H1 (cell line): ENCODE results near the gene GCH1. TPM values are rescaled to one million over a fixed set of nuclear protein-coding genes. Genes with fewer than 3 reads are reported as not detected.

Experiments used
- CTCF ChIA-PET: fragments of 300-600 bp; sonication (Branson Sonifier 250); formaldehyde crosslinking; loops from one replicate; lab custom pipeline; 2021; ENCODE audit not compliant: partially characterized antibody; lab: Charles Lee
- POLR2A ChIA-PET: fragments of 300-600 bp; sonication (Branson Sonifier 250); formaldehyde crosslinking; loops from one replicate; lab custom pipeline; 2021; ENCODE audit warnings: inconsistent platforms; ENCODE audit not compliant: partially characterized antibody; lab: Charles Lee
- DNase-seq, 2 experiments: peaks; one replicate each; pipeline versions ENCODE4 v3.0.0 to v3.0.0-alpha.2; 2010 to 2022; ENCODE audit warnings: low spot score in 2 of 2, low read depth in 1 of 2, mixed read lengths in 1 of 2
- FAIRE-seq: peaks from 2 replicates; lab custom pipeline; 2011; peaks lifted over from hg19 to GRCh38; lab: Jason Lieb, UNC
- H2AFZ ChIP-seq: 2 replicates; pipeline ENCODE4 v1.8.1; 2012; ENCODE audit warnings: low read length, inconsistent platforms
- H2AK5ac ChIP-seq: 2 replicates; pipeline ENCODE4 v1.6.1; 2013; ENCODE audit warnings: low read depth, low read length
- H2BK120ac ChIP-seq: replicated peaks from 2 replicates; pipeline ENCODE3; 2013; ENCODE audit warnings: low read depth, low read length, inconsistent platforms
- H2BK12ac ChIP-seq: 2 replicates; pipeline ENCODE4 v1.6.1; 2013; ENCODE audit warnings: low read depth, low read length
- H2BK15ac ChIP-seq: 2 replicates; pipeline ENCODE4 v1.6.1; 2013; ENCODE audit warnings: low read length
- H2BK20ac ChIP-seq: 2 replicates; pipeline ENCODE4 v1.6.1; 2013; ENCODE audit warnings: low read length
- H2BK5ac ChIP-seq: 2 replicates; pipeline ENCODE4 v1.6.1; 2013; ENCODE audit warnings: low read depth, low read length
- H3K14ac ChIP-seq: 2 replicates; pipeline ENCODE4 v1.6.1; 2013; ENCODE audit warnings: inconsistent platforms; ENCODE audit not compliant: insufficient read length
- H3K18ac ChIP-seq: 2 replicates; pipeline ENCODE4 v1.6.1; 2013; ENCODE audit warnings: low read length; ENCODE audit errors: extremely low read depth
- H3K23ac ChIP-seq: 2 replicates; pipeline ENCODE4 v1.6.1; 2013; ENCODE audit warnings: inconsistent platforms; ENCODE audit not compliant: insufficient read length
- H3K23me2 ChIP-seq: 2 replicates; pipeline ENCODE4 v1.6.1; 2013; ENCODE audit warnings: low read depth, low read length
- H3K27ac ChIP-seq: 2 replicates; pipeline ENCODE4 v1.6.1; 2011; ENCODE audit warnings: low read depth, low read length, inconsistent platforms
- H3K27me3 ChIP-seq, 4 experiments: replicated peaks in 1 of 4; 1 replicate in 1 of 4; 2 replicates in 3 of 4; pipeline versions ENCODE4 v1.6.1 to v1.8.1; 2011 to 2013; ENCODE audit warnings: low read length in 3 of 4, mild to moderate bottlenecking in 3 of 4, inconsistent platforms in 2 of 4, mixed read lengths in 2 of 4, moderate library complexity in 1 of 4; ENCODE audit not compliant: control insufficient read depth in 3 of 4, insufficient read depth in 3 of 4; ENCODE audit errors: extremely low read depth in 1 of 4
- H3K36me3 ChIP-seq, 4 experiments: 2 replicates each; pipeline versions ENCODE4 v1.6.1 to v1.8.1; 2011 to 2013; ENCODE audit warnings: mild to moderate bottlenecking in 4 of 4, low read length in 3 of 4, moderate library complexity in 2 of 4, control low read depth in 1 of 4, inconsistent platforms in 1 of 4; ENCODE audit not compliant: insufficient read depth in 4 of 4, control insufficient read depth in 2 of 4
- H3K4ac ChIP-seq: replicated peaks from 2 replicates; pipeline ENCODE3; 2013; ENCODE audit warnings: low read length, low read depth, mixed read lengths, inconsistent platforms; ENCODE audit not compliant: insufficient read length
- H3K4me1 ChIP-seq, 4 experiments: replicated peaks in 1 of 4; 1 replicate in 1 of 4; 2 replicates in 3 of 4; pipeline versions ENCODE4 v1.6.1 to v1.8.1; 2011 to 2013; ENCODE audit warnings: low read length in 3 of 4, inconsistent platforms in 2 of 4, mixed read lengths in 1 of 4; ENCODE audit not compliant: insufficient read depth in 4 of 4, control insufficient read depth in 3 of 4
- H3K4me2 ChIP-seq, 2 experiments: 2 replicates each; pipeline versions ENCODE4 v1.6.1 to v1.8.1; 2011 to 2013; ENCODE audit warnings: low read depth in 2 of 2, low read length in 2 of 2, control low read depth in 1 of 2, inconsistent platforms in 1 of 2, mild to moderate bottlenecking in 1 of 2; ENCODE audit not compliant: insufficient read depth in 1 of 2
- H3K4me3 ChIP-seq, 4 experiments: fragments of 200-600, 300-600 bp in 1 of 4; sonication (generic), shearing (Covaris generic), sonication (Bioruptor Twin) in 1 of 4; 2 replicates each; pipeline versions ENCODE4 v1.5.1 to v1.8.1; 2011 to 2016; ENCODE audit warnings: low read length in 4 of 4, low read depth in 3 of 4, control low read depth in 2 of 4, inconsistent platforms in 2 of 4, mild to moderate bottlenecking in 2 of 4, mixed read lengths in 1 of 4, moderate library complexity in 1 of 4; ENCODE audit not compliant: insufficient read depth in 2 of 4; ENCODE audit errors: extremely low read depth in 1 of 4
- H3K56ac ChIP-seq: replicated peaks from 2 replicates; pipeline ENCODE3; 2013; ENCODE audit warnings: low read depth, mild to moderate bottlenecking, mixed read lengths, low read length, inconsistent platforms; ENCODE audit not compliant: insufficient read length
- H3K79me1 ChIP-seq: 2 replicates; pipeline ENCODE4 v1.6.1; 2013; ENCODE audit warnings: low read depth, low read length, control low read depth
- H3K79me2 ChIP-seq, 2 experiments: 2 replicates each; pipeline versions ENCODE4 v1.6.1 to v1.8.1; 2012 to 2013; ENCODE audit warnings: low read length in 2 of 2, mild to moderate bottlenecking in 2 of 2, inconsistent platforms in 1 of 2; ENCODE audit not compliant: insufficient read depth in 2 of 2, control insufficient read depth in 1 of 2
- H3K9ac ChIP-seq, 4 experiments: replicated peaks in 1 of 4; 1 replicate in 1 of 4; 2 replicates in 3 of 4; pipeline versions ENCODE4 v1.6.1 to v1.8.1; 2011 to 2013; ENCODE audit warnings: low read depth in 3 of 4, low read length in 3 of 4, control low read depth in 2 of 4, mild to moderate bottlenecking in 2 of 4, moderate library complexity in 2 of 4, inconsistent platforms in 1 of 4; ENCODE audit errors: extremely low read depth in 1 of 4
- H3K9me3 ChIP-seq, 2 experiments: 2 replicates each; pipeline versions ENCODE4 v1.6.1 to v1.8.1; 2012 to 2013; ENCODE audit warnings: mild to moderate bottlenecking in 2 of 2, moderate library complexity in 2 of 2, control low read depth in 1 of 2, inconsistent platforms in 1 of 2, low read depth in 1 of 2, low read length in 1 of 2, mixed read lengths in 1 of 2; ENCODE audit not compliant: insufficient read depth in 2 of 2
- H4K20me1 ChIP-seq, 2 experiments: replicated peaks in 1 of 2; 2 replicates each; pipeline versions ENCODE3 to v1.8.1; 2011 to 2013; ENCODE audit warnings: inconsistent platforms in 2 of 2, low read length in 2 of 2, mild to moderate bottlenecking in 1 of 2; ENCODE audit not compliant: insufficient read depth in 2 of 2, control insufficient read depth in 1 of 2
- H4K5ac ChIP-seq: 2 replicates; pipeline ENCODE4 v1.6.1; 2013; ENCODE audit warnings: low read length, low read depth, mixed read lengths, inconsistent platforms; ENCODE audit not compliant: insufficient read length
- H4K8ac ChIP-seq: 2 replicates; pipeline ENCODE4 v1.8.0; 2013; ENCODE audit warnings: mild to moderate bottlenecking, moderate library complexity, low read length, inconsistent platforms; ENCODE audit not compliant: insufficient read depth; ENCODE audit errors: extremely low read depth
- H4K91ac ChIP-seq: replicated peaks from 2 replicates; pipeline ENCODE3; 2013; ENCODE audit warnings: low read length, mixed read lengths, inconsistent platforms; ENCODE audit not compliant: insufficient read length
- CHD1 ChIP-seq: IDR thresholded peaks from 2 replicates; pipeline ENCODE4 v1.6.1; 2012; ENCODE audit warnings: low read depth, low read length, improper control_type of control experiment
- SIRT6 ChIP-seq: IDR thresholded peaks from one replicate; pipeline ENCODE4 v1.7.1; 2012; ENCODE audit warnings: low read length, inconsistent platforms
- WGBS, 2 experiments: shearing (Covaris generic) in 1 of 2; methylation state at CpG; one replicate each; pipeline versions ENCODE4 v1.1.6 to v1.1.7; 2013 to 2015; ENCODE audit warnings: low lambda C conversion rate in 2 of 2, mixed read lengths in 2 of 2, inconsistent platforms in 1 of 2, low coverage in 1 of 2, missing lambda C conversion rate in 1 of 2; ENCODE audit not compliant: insufficient replicate concordance in 2 of 2, insufficient coverage in 1 of 2, insufficient read length in 1 of 2; ENCODE audit errors: extremely low coverage in 1 of 2, missing lambda C conversion rate in 1 of 2; 5-methylcytosine and 5-hydroxymethylcytosine counted together
- polyA plus RNA-seq, 7 experiments: library from polyadenylated mRNA; depleted of rRNA in 3 of 7; stranded (reverse) in 5 of 7; unstranded in 2 of 7; fragments of >200 nt in 5 of 7; fragments of 200-250 nt in 2 of 7; gene quantifications; 1 replicate in 5 of 7; 2 replicates in 1 of 7; 4 replicates in 1 of 7; pipeline versions ENCODE4 v1.2.1 to v1.2.3, GENCODE V29; 2011 to 2013; ENCODE audit warnings: missing spikeins in 2 of 7, mixed read lengths in 2 of 7
- total RNA-seq: library from RNA; stranded (reverse); fragmentation: NEBNext Ultra II Directional; extraction: Animal tissue kit (Norgen Biotek cat#: 25700); gene quantifications from 2 replicates; pipeline ENCODE4 v1.2.1, GENCODE V29; 2021

GCH1 gene
- total and polyA plus RNA-seq, 2 of the 8 experiments (the other 6 are each of a cell fraction or from before 2014, with no cell fraction given): 7.3 to 7.9 TPM

DNA sequence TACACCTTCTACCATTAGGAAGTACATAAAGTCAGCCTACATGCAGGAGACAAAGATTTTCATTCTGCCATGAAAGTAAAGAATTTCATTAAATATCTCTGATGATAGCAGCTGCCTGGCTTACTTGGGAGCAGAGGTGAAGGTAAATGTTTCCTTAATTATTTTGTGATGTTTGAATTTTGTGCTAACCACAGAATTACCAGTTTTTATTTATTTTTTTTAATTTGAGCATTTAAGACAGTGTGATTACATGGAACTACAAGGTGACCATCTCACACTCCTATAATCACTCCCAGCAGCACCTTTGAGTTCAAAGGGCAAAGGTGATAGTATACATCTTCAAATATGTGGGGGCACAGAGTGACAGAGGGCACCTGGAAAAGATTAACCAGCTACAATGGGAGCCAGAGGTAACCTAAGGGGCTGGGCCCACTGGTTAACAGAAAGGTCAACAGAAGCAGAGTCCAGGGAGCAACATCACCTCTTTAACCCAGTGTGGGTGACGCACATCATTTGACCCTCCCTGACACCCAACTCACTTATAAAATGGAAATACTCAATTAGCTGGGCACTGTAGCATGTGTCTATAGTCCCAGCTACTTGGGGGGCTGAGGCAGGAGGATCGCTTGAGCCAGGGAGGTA, 65.0 kb downstream of the GCH1 start:
- Histone ChIP-seq H4K91ac (no peak overlapping the region), H3K56ac (no peak overlapping the region), H2BK20ac (no peak overlapping the region), H2BK120ac (no peak overlapping the region), H4K5ac (no peak overlapping the region), H3K23ac (no peak overlapping the region), H2BK15ac (no peak overlapping the region), H3K79me2 (no peaks in the 10 kb centered on the region), H3K27me3 (no peaks in the 10 kb centered on the region), H2BK12ac (no peak overlapping the region), H3K27ac (no peak overlapping the region), H2BK5ac (no peak overlapping the region), H3K79me1 (no peaks in the 10 kb centered on the region), H3K4ac (no peak overlapping the region), H3K36me3 (no peaks in the 10 kb centered on the region), H3K4me2 (no peak overlapping the region), H3K14ac (no peak overlapping the region), H3K4me1 (no peaks in the 10 kb centered on the region), H3K18ac (no peak overlapping the region), H3K9me3 (no peaks in the 10 kb centered on the region), H4K20me1 (no peaks in the 10 kb centered on the region), H2AK5ac (no peak overlapping the region), H3K4me3 (no peak overlapping the region), H2AFZ (no peak overlapping the region), H4K8ac (no peak overlapping the region), H3K23me2 (no peaks in the 10 kb centered on the region; the same call in 1 of the 2 replicates), H3K9ac (no peak overlapping the region)
- 80% methylated on average over 2 of the region's 2 CpGs; no CpG with 5 or more reads in 1 of the 2 experiments for WGBS, 2 experiments
- CTCF ChIA-PET: interaction anchor here (0.6 to 1.2 kb wide), 3 partner anchors 8 to 274 kb away, joined by 3 to 4 read pairs (median 4); no protein-coding TSS in a partner anchor
- DNase-seq (no peak), FAIRE-seq (no peak)
- TF ChIP-seq SIRT6: no peak
- no peak for TF ChIP-seq CHD1
- POLR2A ChIA-PET: interaction anchor here (0.6 to 0.8 kb wide), 2 partner anchors 13 to 17 kb away, joined by 3 to 4 read pairs; no protein-coding TSS in a partner anchor
